Measurements from ENCODE around the gene TIGD3. TPM values are rescaled to one million over a fixed set of nuclear protein-coding genes. Genes with fewer than 3 reads are reported as not detected.

The TIGD3 gene
- total RNA-seq, 2 experiments from 2014 or later, result 0.42 to 0.79 TPM

Other genes with a start within 250 kb of the TIGD3 start
- 10 to 100 TPM; 26.1 to 27.7 TPM for gene TM7SF2, start 242.9 kb upstream of the TIGD3 start, total RNA-seq
- 1 to 10 TPM; 8.6 to 9.9 TPM for gene ZNHIT2, start 237.1 kb upstream of the TIGD3 start, total RNA-seq
- 1,000 to 10,000 TPM; 1,051 to 1,116 TPM for gene FAU, start 232.6 kb upstream of the TIGD3 start, total RNA-seq
- gene MRPL49, start 232.4 kb upstream of the TIGD3 start, total RNA-seq, result 10 to 100 TPM; 49.5 to 55.4 TPM
- 10 to 100 TPM; 40.5 to 42.2 TPM for gene SYVN1, start 220.2 kb upstream of the TIGD3 start, total RNA-seq
- not detected for gene SPDYC, start 184.5 kb upstream of the TIGD3 start, total RNA-seq
- 100 to 1,000 TPM; 192 to 207 TPM for gene CAPN1, start 172.8 kb upstream of the TIGD3 start, total RNA-seq
- 10 to 100 TPM; 47.7 to 55.2 TPM for gene POLA2, start 92.8 kb upstream of the TIGD3 start, total RNA-seq
- gene CDC42EP2, start 39.9 kb upstream of the TIGD3 start, total RNA-seq, result under 1 TPM; 0.25 to 0.67 TPM
- 10 to 100 TPM; 61.1 to 75.6 TPM for gene DPF2, start 20.9 kb upstream of the TIGD3 start, total RNA-seq
- gene SLC25A45, start 27.9 kb downstream of the TIGD3 start, total RNA-seq, result 10 to 100 TPM; 40.9 TPM
- 10 to 100 TPM; 49.5 to 52.1 TPM for gene FRMD8, start 31.9 kb downstream of the TIGD3 start, total RNA-seq
- gene NEAT1, start 68.0 kb downstream of the TIGD3 start, total RNA-seq, result 100 to 1,000 TPM; 463 to 610 TPM
- 1,000 to 10,000 TPM; 7,183 to 8,252 TPM for gene MALAT1, start 144.3 kb downstream of the TIGD3 start, total RNA-seq
- gene SCYL1, start 170.3 kb downstream of the TIGD3 start, total RNA-seq, result 10 to 100 TPM; 59.1 to 62.1 TPM
- gene LTBP3, start 203.6 kb downstream of the TIGD3 start, total RNA-seq, result 10 to 100 TPM; 80.2 to 92.5 TPM
- 10 to 100 TPM; 32.4 to 35.4 TPM for gene ZNRD2, start 215.7 kb downstream of the TIGD3 start, total RNA-seq
- 10 to 100 TPM; 34.1 to 42.1 TPM for gene FAM89B, start 217.8 kb downstream of the TIGD3 start, total RNA-seq
- gene EHBP1L1, start 221.3 kb downstream of the TIGD3 start, total RNA-seq, result 10 to 100 TPM; 69.2 to 96.7 TPM
- gene KCNK7, start 241.0 kb downstream of the TIGD3 start, total RNA-seq, result 1 to 10 TPM in 1 of 2 experiments, under 1 TPM in 1; 1.00 to 3.3 TPM